Caco-2 (cell line): ENCODE results near the gene R3HCC1L. TPM values are rescaled to one million over a fixed set of nuclear protein-coding genes. Genes with fewer than 3 reads are reported as not detected.

Experiments used
- BruUV-seq: library from RNA; stranded (reverse); fragments of 400-500 nt; replicated peaks from 2 replicates; lab custom pipeline; 2021; lab: Mats Ljungman, UMichigan
- CTCF ChIA-PET: fragments of 300-600 bp; sonication (Branson Sonifier 250); formaldehyde crosslinking; loops from one replicate; lab custom pipeline; 2022; ENCODE audit warnings: antibody characterized with exemption; lab: Charles Lee
- POLR2A ChIA-PET: fragments of 300-600 bp; sonication (Branson Sonifier 250); formaldehyde crosslinking; loops from one replicate; lab custom pipeline; 2022; ENCODE audit warnings: antibody characterized with exemption; lab: Charles Lee
- DNase-seq, 2 experiments: peaks; one replicate each; pipeline versions ENCODE4 v3.0.0 to v3.0.0-alpha.2; 2020 to 2022
- H3K27me3 ChIP-seq: replicated peaks from 2 replicates; pipeline ENCODE4 v1.6.0; 2011; ENCODE audit warnings: low read length; ENCODE audit not compliant: control insufficient read depth, insufficient read depth
- H3K36me3 ChIP-seq: 2 replicates; pipeline ENCODE4 v1.5.1; 2011; ENCODE audit warnings: low read length; ENCODE audit not compliant: control insufficient read depth, insufficient read depth
- H3K4me1 ChIP-seq: fragments of 250-450 bp; sonication (Bioruptor Pico); 2 replicates; pipeline ENCODE4 v1.5.1; 2020; ENCODE audit warnings: mild to moderate bottlenecking
- H3K4me3 ChIP-seq: 2 replicates; pipeline ENCODE4 v1.5.1; 2011; ENCODE audit warnings: low read depth, mild to moderate bottlenecking, control low read depth, low read length
- H3K9me3 ChIP-seq: fragments of 250-450 bp; sonication (Bioruptor Pico); 2 replicates; pipeline ENCODE4 v1.5.1; 2020; ENCODE audit warnings: mild to moderate bottlenecking, moderate library complexity
- H3K27ac Mint-ChIP-seq: one replicate; pipeline ENCODE4 v1.8.0; 2022; ENCODE audit warnings: mixed read lengths; ENCODE audit not compliant: unreplicated experiment
- H3K27me3 Mint-ChIP-seq: one replicate; pipeline ENCODE4 v1.8.0; 2022; ENCODE audit warnings: mixed read lengths; ENCODE audit not compliant: insufficient read depth, unreplicated experiment
- H3K36me3 Mint-ChIP-seq: one replicate; pipeline ENCODE4 v1.8.0; 2022; ENCODE audit warnings: mild to moderate bottlenecking, mixed read lengths; ENCODE audit not compliant: insufficient read depth, unreplicated experiment
- H3K4me1 Mint-ChIP-seq: one replicate; pipeline ENCODE4 v1.8.0; 2022; ENCODE audit warnings: low read depth, mixed read lengths; ENCODE audit not compliant: unreplicated experiment
- H3K4me3 Mint-ChIP-seq: one replicate; pipeline ENCODE4 v1.8.0; 2022; ENCODE audit warnings: mild to moderate bottlenecking, moderate library complexity, mixed read lengths; ENCODE audit not compliant: unreplicated experiment
- H3K9me3 Mint-ChIP-seq: one replicate; pipeline ENCODE4 v1.8.0; 2022; ENCODE audit warnings: mixed read lengths; ENCODE audit not compliant: unreplicated experiment
- CTCF ChIP-seq, 2 experiments: fragments of 200-600 bp in 1 of 2; IDR thresholded peaks; 1 replicate in 1 of 2; 2 replicates in 1 of 2; pipeline versions ENCODE4 v1.5.1 to v1.8.0; 2011 to 2022; ENCODE audit warnings: antibody characterized with exemption in 1 of 2, control low read depth in 1 of 2, inconsistent platforms in 1 of 2, low read depth in 1 of 2, low read length in 1 of 2, mild to moderate bottlenecking in 1 of 2, moderate library complexity in 1 of 2; ENCODE audit not compliant: insufficient read depth in 1 of 2, severe bottlenecking in 1 of 2, unreplicated experiment in 1 of 2
- intact Hi-C: fragments of 100-400 bp; cut with micrococcal nuclease; formaldehyde crosslinking; loops from one replicate; pipeline ENCODE4 v1.10.0; 2022; ENCODE audit not compliant: unreplicated experiment
- total RNA-seq: library from RNA; stranded (reverse); gene quantifications from 2 replicates; pipeline ENCODE4 v1.2.3, GENCODE V29; 2022

Gene R3HCC1L
- total RNA-seq, 1 experiment from 2014 or later, result 16.5 TPM

GRCh38 chr10:98119891-98120290, 14.6 kb upstream of the R3HCC1L start:
- H3K4me3 ChIP-seq, result no peak overlapping the region
- POLR2A ChIA-PET, result no interaction called here

GRCh38 chr10:98125940-98126631, 8.4 kb upstream of the R3HCC1L start:
- no TSS peak for BruUV-seq

More at GRCh38 chr10:98119891-98120290, 14.6 kb upstream of the R3HCC1L start:
- H3K27me3 Mint-ChIP-seq, result peaks cover 44% of the 10 kb centered on the region
- Histone ChIP-seq H3K27me3 (no peaks in the 10 kb centered on the region), H3K9me3 (no peaks in the 10 kb centered on the region; the same call in none of the 2 replicates), H3K36me3 (no peaks in the 10 kb centered on the region), H3K4me1 (no peaks in the 10 kb centered on the region)
- H3K4me1 Mint-ChIP-seq, result no peaks in the 10 kb centered on the region
- H3K36me3 Mint-ChIP-seq, result no peaks in the 10 kb centered on the region
- no peak for DNase-seq
- peaks cover 8% of the 10 kb centered on the region for H3K9me3 Mint-ChIP-seq
- CTCF ChIA-PET, result no interaction called here
- H3K4me3 Mint-ChIP-seq, result no peak overlapping the region
- no peak for TF ChIP-seq CTCF (IDR thresholded peaks at IDR 0.05; ENCODE audit: insufficient read depth in 1 of 2, low read depth in 1 of 2, low read length in 1 of 2, severe bottlenecking in 1 of 2, unreplicated experiment in 1 of 2)
- no peak overlapping the region for H3K27ac Mint-ChIP-seq
- intact Hi-C loops, result no loop called here
- no TSS peak for BruUV-seq

DNA sequence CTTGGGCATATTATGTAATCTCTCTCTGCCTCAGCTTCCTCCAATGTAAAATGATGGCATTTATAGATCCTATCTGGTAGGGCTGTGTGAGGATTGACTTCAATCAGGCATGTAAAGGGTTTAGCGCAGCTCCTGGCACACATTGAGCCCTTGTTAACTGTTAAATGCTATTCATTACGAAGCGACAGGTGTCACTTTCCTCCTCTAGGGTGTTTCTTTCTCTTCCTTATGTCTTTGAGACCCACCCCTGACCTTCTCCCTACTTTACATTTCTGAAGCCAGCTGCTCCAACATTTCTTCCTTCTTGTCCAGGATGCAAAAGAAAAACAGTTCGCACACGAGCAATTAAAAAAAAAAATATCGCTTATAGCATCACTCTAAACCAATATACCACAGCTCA, 5.7 kb upstream of the R3HCC1L start:
- Histone ChIP-seq H3K4me3 (no peak overlapping the region), H3K4me1 (no peaks in the 10 kb centered on the region), H3K36me3 (no peaks in the 10 kb centered on the region), H3K9me3 (no peaks in the 10 kb centered on the region; the same call in 1 of the 2 replicates), H3K27me3 (no peaks in the 10 kb centered on the region; the same call in 1 of the 2 replicates)
- intact Hi-C loops, result no loop called here
- ChIA-PET POLR2A (no interaction called here), CTCF (no interaction called here)
- Mint-ChIP-seq H3K27ac (no peak overlapping the region), H3K4me1 (peaks cover under 1% of the 10 kb centered on the region), H3K9me3 (peaks cover 10% of the 10 kb centered on the region), H3K4me3 (no peak overlapping the region), H3K36me3 (no peaks in the 10 kb centered on the region), H3K27me3 (peaks cover 8% of the 10 kb centered on the region)
- no TSS peak for BruUV-seq
- no peak for TF ChIP-seq CTCF (IDR thresholded peaks at IDR 0.05; ENCODE audit: insufficient read depth in 1 of 2, low read depth in 1 of 2, low read length in 1 of 2, severe bottlenecking in 1 of 2, unreplicated experiment in 1 of 2)
- DNase-seq, result no peak

More at GRCh38 chr10:98125940-98126631, 8.4 kb upstream of the R3HCC1L start:
- intact Hi-C loops, result no loop called here
- no peaks in the 10 kb centered on the region for H3K36me3 ChIP-seq
- DNase-seq, result no peak
- H3K4me3 ChIP-seq, result no peak overlapping the region
- Mint-ChIP-seq H3K27ac (no peak overlapping the region), H3K4me1 (no peaks in the 10 kb centered on the region), H3K27me3 (peaks cover 20% of the 10 kb centered on the region), H3K4me3 (no peak overlapping the region), H3K36me3 (no peaks in the 10 kb centered on the region), H3K9me3 (peaks cover 18% of the 10 kb centered on the region)
- CTCF ChIA-PET, result no interaction called here
- TF ChIP-seq CTCF (IDR thresholded peaks at IDR 0.05; ENCODE audit: insufficient read depth in 1 of 2, low read depth in 1 of 2, low read length in 1 of 2, severe bottlenecking in 1 of 2, unreplicated experiment in 1 of 2), result no peak
- H3K9me3 ChIP-seq, result no peaks in the 10 kb centered on the region; the same call in 1 of the 2 replicates
- no peaks in the 10 kb centered on the region; the same call in 1 of the 2 replicates for H3K27me3 ChIP-seq
- POLR2A ChIA-PET, result no interaction called here
- no peaks in the 10 kb centered on the region for H3K4me1 ChIP-seq
